ENCODE data around the gene MARCHF10.
"Not testable (repeated sequence)": the region's sequence is repeated elsewhere in the genome, so short reads cannot be mapped to it uniquely, and the experiment has no call there.

MARCHF10 gene

DNA sequence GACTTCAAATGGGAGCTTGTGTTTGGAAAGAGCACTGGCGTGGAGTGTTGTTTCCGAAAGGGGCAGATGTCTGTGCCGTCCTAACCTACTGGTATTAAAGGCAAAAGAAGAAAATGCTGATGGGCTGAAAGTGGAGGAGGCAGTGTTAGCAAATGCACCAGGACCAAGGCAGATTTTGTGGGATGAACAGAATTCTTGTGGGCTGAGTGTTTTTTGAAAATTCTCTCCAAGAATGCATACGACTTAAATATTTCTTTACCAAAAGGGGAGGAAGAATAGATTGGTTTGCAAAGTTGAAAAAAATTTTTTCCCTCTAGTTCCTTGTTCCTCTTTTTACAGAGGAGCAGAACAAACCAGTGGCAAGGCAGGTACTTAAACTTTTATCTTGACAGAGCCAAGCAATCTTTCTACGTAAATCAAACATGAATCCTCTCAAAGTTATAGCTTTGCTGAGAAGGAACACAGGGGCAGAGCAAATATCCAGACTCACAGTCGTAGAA, 16.8 kb downstream of the MARCHF10 start:
- no peak overlapping the region for H3K27ac ChIP-seq
- ChIA-PET POLR2A (ENCODE audit: low non-redundant PET) (no interaction called here), CTCF (interaction anchor here (0.6 kb wide), 1 partner anchor 377 kb away, joined by 4 read pairs; no protein-coding TSS in a partner anchor)
- TF ChIP-seq, protein P1, sequence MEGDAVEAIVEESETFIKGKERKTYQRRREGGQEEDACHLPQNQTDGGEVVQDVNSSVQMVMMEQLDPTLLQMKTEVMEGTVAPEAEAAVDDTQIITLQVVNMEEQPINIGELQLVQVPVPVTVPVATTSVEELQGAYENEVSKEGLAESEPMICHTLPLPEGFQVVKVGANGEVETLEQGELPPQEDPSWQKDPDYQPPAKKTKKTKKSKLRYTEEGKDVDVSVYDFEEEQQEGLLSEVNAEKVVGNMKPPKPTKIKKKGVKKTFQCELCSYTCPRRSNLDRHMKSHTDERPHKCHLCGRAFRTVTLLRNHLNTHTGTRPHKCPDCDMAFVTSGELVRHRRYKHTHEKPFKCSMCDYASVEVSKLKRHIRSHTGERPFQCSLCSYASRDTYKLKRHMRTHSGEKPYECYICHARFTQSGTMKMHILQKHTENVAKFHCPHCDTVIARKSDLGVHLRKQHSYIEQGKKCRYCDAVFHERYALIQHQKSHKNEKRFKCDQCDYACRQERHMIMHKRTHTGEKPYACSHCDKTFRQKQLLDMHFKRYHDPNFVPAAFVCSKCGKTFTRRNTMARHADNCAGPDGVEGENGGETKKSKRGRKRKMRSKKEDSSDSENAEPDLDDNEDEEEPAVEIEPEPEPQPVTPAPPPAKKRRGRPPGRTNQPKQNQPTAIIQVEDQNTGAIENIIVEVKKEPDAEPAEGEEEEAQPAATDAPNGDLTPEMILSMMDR (conservative IDR thresholded peaks at IDR 0.05; ENCODE audit: low read depth) = no peak
- no peak for DNase-seq (ENCODE audit: low spot score)

DNA sequence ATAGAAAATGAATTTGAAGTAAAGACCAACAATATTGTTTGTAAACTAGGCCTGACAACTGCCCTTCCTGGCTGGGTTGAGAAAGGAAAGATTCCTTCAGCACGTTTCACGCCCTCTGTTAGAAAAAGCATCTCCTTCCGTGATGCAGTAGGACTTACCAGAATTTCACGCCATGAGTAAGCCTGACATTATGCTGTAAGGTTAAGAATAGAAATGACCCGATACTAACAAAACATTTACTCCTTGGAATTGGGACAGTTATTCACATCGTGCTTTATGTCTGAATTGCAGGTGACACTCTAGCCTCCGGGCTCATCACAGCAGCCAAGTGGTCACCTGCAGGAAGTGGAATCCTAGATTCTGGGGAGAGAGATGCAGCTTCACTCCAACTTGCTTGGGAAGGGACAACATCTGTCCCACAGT, 17.5 kb downstream of the MARCHF10 start:
- ChIA-PET POLR2A (ENCODE audit: low non-redundant PET) (no interaction called here), CTCF (no interaction called here)
- H3K27ac ChIP-seq = no peak overlapping the region; the same call in 1 of the 2 replicates
- DNase-seq (ENCODE audit: low spot score) = no peak
- TF ChIP-seq, protein P1 (conservative IDR thresholded peaks at IDR 0.05; ENCODE audit: low read depth) = no peak

DNA sequence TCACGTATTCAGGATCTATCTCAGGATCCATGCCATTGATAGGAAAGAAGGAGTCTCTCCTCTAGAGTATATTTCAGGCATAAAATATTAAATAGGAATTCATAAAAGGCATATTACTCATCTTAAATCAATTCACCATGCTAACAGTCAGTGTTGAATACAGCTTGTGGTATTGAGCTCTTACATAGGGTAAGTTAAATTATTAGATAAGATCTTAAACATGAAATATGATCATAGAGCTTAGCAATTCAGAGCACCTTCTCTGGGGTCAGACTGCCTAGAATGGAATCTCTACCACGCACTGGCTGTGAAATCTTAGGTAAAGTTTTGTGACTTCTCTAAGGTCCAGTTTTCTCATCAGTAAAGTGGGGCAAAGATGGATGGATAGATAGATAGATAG, 20.7 kb downstream of the MARCHF10 start:
- POLR2A ChIA-PET (ENCODE audit: low non-redundant PET) = no interaction called here
- CTCF ChIA-PET = interaction anchor here (0.6 kb wide), 1 partner anchor 597 kb away, joined by 4 read pairs; no protein-coding TSS in a partner anchor
- TF ChIP-seq, protein P1 (conservative IDR thresholded peaks at IDR 0.05; ENCODE audit: low read depth) = no peak
- no peak overlapping the region for H3K27ac ChIP-seq
- DNase-seq (ENCODE audit: low spot score) = no peak

DNA sequence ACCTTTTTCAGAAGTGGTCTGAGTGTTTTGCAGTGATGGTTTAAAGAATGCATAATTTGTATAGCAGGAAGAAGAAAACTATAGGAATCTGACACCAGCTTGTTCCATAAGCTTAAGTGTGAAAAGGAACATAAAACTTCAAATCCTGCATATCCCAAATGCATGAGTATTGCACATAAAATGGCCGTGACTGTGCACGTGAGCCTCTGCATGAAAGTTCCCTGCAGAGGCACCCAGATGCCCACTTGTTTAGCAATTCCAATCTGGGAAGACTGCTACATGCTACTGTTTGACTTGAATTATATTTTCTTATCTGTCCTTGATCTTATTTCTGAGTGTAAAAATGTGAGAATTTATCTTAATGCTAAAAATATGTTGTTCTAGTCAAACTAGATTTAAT, 21.5 kb downstream of the MARCHF10 start:
- POLR2A ChIA-PET (ENCODE audit: low non-redundant PET) = no interaction called here
- no peak for DNase-seq (ENCODE audit: low spot score)
- TF ChIP-seq, protein P1 (conservative IDR thresholded peaks at IDR 0.05; ENCODE audit: low read depth) = no peak
- no peak overlapping the region for H3K27ac ChIP-seq
- CTCF ChIA-PET = no interaction called here

DNA sequence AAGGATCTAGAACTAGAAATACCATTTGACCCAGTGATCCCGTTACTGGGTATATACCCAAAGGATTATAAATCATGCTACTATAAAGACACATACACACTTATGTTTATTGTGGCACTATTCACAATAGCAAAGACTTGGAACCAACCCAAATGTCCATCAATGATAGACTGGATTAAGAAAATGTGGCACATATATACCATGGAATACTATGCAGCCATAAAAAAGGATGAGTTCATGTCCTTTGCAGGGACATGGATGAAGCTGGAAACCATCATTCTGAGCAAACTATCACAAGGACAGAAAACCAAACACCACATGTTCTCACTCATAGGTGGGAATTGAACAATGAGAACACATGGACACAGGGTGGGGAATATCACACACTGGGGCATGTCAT, 22.1 kb downstream of the MARCHF10 start:
- H3K27ac ChIP-seq; CTCF ChIA-PET; POLR2A ChIA-PET (ENCODE audit: low non-redundant PET); DNase-seq (ENCODE audit: low spot score): not testable (repeated sequence)

DNA sequence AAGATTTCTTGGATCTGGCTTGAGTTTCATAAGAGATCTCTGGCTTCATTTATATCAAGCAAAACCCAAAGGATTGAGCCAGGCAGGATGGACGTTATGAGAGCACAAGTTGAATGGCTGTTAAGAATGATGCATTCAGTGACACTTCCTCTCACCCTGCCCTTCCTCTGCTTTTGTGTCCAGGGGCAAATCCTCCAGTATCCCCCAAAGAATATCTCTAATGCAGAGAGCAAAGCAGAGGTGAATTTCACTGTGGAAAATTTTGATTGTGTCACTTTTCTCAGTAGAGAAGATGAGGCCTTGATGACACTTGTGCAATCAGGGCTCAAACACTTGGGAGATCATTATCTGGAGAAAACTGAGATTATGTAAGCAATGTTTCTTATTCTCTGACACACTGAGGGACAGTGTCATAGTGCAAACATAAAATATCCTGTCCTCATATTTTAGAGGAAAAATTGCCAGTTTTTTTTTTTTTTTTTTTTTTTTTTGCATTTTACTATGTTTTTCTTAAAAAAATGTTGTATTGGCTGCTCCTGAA, 25.3 kb downstream of the MARCHF10 start:
- POLR2A ChIA-PET (ENCODE audit: low non-redundant PET) = no interaction called here
- no peak for DNase-seq (ENCODE audit: low spot score)
- CTCF ChIA-PET = no interaction called here
- TF ChIP-seq, protein P1 (conservative IDR thresholded peaks at IDR 0.05; ENCODE audit: low read depth) = no peak
- peak overlapping the region; percentile 99 for H3K27ac ChIP-seq

DNA sequence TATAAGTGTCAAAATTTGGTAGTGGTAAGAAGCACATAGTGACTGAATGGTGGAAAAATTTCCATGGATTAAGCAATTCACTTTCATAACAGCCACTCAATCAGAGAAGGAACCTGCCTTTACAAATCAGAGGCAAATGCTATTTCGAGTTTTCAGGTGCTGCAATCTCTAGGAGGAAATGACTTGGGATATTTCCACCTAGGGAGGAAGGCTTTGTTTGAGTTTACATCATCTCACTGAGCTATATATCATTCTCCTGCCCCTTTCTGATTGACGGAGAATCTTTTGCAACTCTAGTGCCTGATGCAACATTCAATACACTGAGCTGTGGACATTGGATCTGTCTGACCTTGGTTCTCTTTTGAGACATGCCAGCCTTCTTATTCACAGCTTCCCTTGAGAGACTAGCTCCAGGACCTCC, 26.3 kb downstream of the MARCHF10 start:
- TF ChIP-seq, protein P1 (conservative IDR thresholded peaks at IDR 0.05; ENCODE audit: low read depth) = no peak
- peak overlapping the region; percentile 99 for H3K27ac ChIP-seq
- CTCF ChIA-PET = interaction anchor here (0.6 kb wide), 1 partner anchor 1765 kb away, joined by 3 read pairs; no protein-coding TSS in a partner anchor
- peak; percentile 83 for DNase-seq (ENCODE audit: low spot score)
- POLR2A ChIA-PET (ENCODE audit: low non-redundant PET) = interaction anchor here (0.5 to 0.7 kb wide), 2 partner anchors 27 to 47 kb away, joined by 5 to 8 read pairs; no protein-coding TSS in a partner anchor
